ENCODE data around the gene ATP5F1A. TPM values are rescaled to one million over a fixed set of nuclear protein-coding genes. Genes with fewer than 3 reads are reported as not detected.

The ATP5F1A gene
- total and polyA plus RNA-seq, 12 donors: 194 to 1,012 (median 671) TPM

- DNase-seq: no peak
- H3K27me3 ChIP-seq: no peaks in the 10 kb centered on the region
- 83 to 98% (median 94%) methylated on average over 1 of the region's 1 CpG for WGBS, 4 donors
- TF ChIP-seq POLR2A (IDR thresholded peaks at IDR 0.05): no peak
- no peak for TF ChIP-seq CTCF (IDR thresholded peaks at IDR 0.05)
- no peaks in the 10 kb centered on the region for H3K4me1 ChIP-seq (replicated peaks in 1 of 2)
- intact Hi-C loops (cut with DNase I): no loop called here
- H3K36me3 ChIP-seq (replicated peaks in 1 of 2): peaks cover 0 to 9% of the 10 kb centered on the region in 2 donors
- no peak overlapping the region for H3K27ac ChIP-seq
- H3K9me3 ChIP-seq (replicated peaks in 1 of 3): no peaks in the 10 kb centered on the region
- no peak overlapping the region for H3K4me3 ChIP-seq
These were observed 15.7 kb upstream of the ATP5F1A start for GRCh38 chr18:46113751-46114150.

GRCh38 chr18:46110406-46110805 lies 12.3 kb upstream of the ATP5F1A start:
- Histone ChIP-seq H3K36me3 (replicated peaks in 1 of 2) (peaks cover 0 to 9% of the 10 kb centered on the region in 2 donors), H3K4me3 (no peak overlapping the region), H3K9me3 (replicated peaks in 1 of 3) (no peaks in the 10 kb centered on the region), H3K27me3 (no peaks in the 10 kb centered on the region), H3K4me1 (replicated peaks in 1 of 2) (no peaks in the 10 kb centered on the region), H3K27ac (no peak overlapping the region)
- 86 to 97% (median 95%) methylated on average over 3 of the region's 3 CpGs for WGBS, 4 donors
- intact Hi-C loops (cut with DNase I): no loop called here
- TF ChIP-seq POLR2A (IDR thresholded peaks at IDR 0.05): no peak
- no peak for TF ChIP-seq CTCF (IDR thresholded peaks at IDR 0.05)
- no peak for DNase-seq

- peaks cover 0 to 5% of the 10 kb centered on the region in 2 donors for H3K36me3 ChIP-seq (replicated peaks in 1 of 2)
- WGBS, 4 donors: 95 to 99% (median 97%) methylated on average over 5 of the region's 5 CpGs
- TF ChIP-seq CTCF (IDR thresholded peaks at IDR 0.05): no peak
- TF ChIP-seq POLR2A (IDR thresholded peaks at IDR 0.05): no peak
- no peaks in the 10 kb centered on the region for H3K9me3 ChIP-seq (replicated peaks in 1 of 3)
- H3K27me3 ChIP-seq: no peaks in the 10 kb centered on the region
- DNase-seq: no peak
- intact Hi-C loops (cut with DNase I): no loop called here
- no peak overlapping the region for H3K27ac ChIP-seq
- H3K4me1 ChIP-seq (replicated peaks in 1 of 2): peaks cover 0 to 6% of the 10 kb centered on the region in 2 donors
- H3K4me3 ChIP-seq: no peak overlapping the region
These were observed 11.3 kb upstream of the ATP5F1A start for GRCh38 chr18:46109386-46109785.

GRCh38 chr18:46104128-46104911 lies 6.2 kb upstream of the ATP5F1A start, which contains the start of gene HAUS1:
Gene HAUS1, plus strand, starts transcription at chr18:46104385. Its CDS starts 27 bp downstream, at chr18:46104412.
- Histone ChIP-seq H3K27ac (peak within 1 kb of the TSS in 4 of 5 donors; percentile 66 to 82 (median 76)), H3K4me1 (replicated peaks in 1 of 2) (peaks cover 0 to 11% of the 10 kb centered on the region in 2 donors), H3K27me3 (no peaks in the 10 kb centered on the region), H3K36me3 (replicated peaks in 1 of 2) (no peaks in the 10 kb centered on the region), H3K9me3 (replicated peaks in 1 of 3) (no peaks in the 10 kb centered on the region), H3K4me3 (peak within 1 kb of the TSS; percentile 57 to 99 (median 94))
- TF ChIP-seq POLR2A (IDR thresholded peaks at IDR 0.05): peak in 1 of 2 donors; percentile 65
- TF ChIP-seq CTCF (IDR thresholded peaks at IDR 0.05): no peak
- DNase-seq: peak; percentile 86 to 96 (median 92)
- 0 to 2% (median 0%) methylated on average over 36 to 57 of the region's 57 CpGs for WGBS, 4 donors
- intact Hi-C loops (cut with DNase I): no loop called here

Measured in adrenal gland (tissue), 12 donors.